Ishikawa (cell line): Measurements from ENCODE around the gene CATSPERZ.

Experiments used
- CREB1 ChIP-seq: IDR thresholded peaks from 2 replicates; pipeline ENCODE4 v1.6.1; 2012; ENCODE audit warnings: low read depth
- EGR1 ChIP-seq: IDR thresholded peaks from 2 replicates; pipeline ENCODE4 v1.6.1; 2012
- EP300 ChIP-seq: IDR thresholded peaks from 2 replicates; pipeline ENCODE4 v1.6.1; 2012; ENCODE audit warnings: borderline replicate concordance
- FOXM1 ChIP-seq: IDR thresholded peaks from 2 replicates; pipeline ENCODE4 v1.6.1; 2012; ENCODE audit warnings: low read depth, borderline replicate concordance
- MAX ChIP-seq: IDR thresholded peaks from 2 replicates; pipeline ENCODE4 v1.6.1; 2012
- NFIC ChIP-seq: IDR thresholded peaks from 2 replicates; pipeline ENCODE4 v1.6.1; 2012
- RAD21 ChIP-seq: IDR thresholded peaks from 2 replicates; pipeline ENCODE4 v1.6.1; 2012; ENCODE audit warnings: low read depth
- REST ChIP-seq: IDR thresholded peaks from 2 replicates; pipeline ENCODE4 v1.6.1; 2012; ENCODE audit warnings: low read depth, mild to moderate bottlenecking
- TAF1 ChIP-seq: IDR thresholded peaks from 2 replicates; pipeline ENCODE4 v1.6.1; 2012; ENCODE audit warnings: low read depth, mild to moderate bottlenecking
- TCF12 ChIP-seq: IDR thresholded peaks from 2 replicates; pipeline ENCODE4 v1.6.1; 2012; ENCODE audit warnings: low read depth
- TEAD4 ChIP-seq: IDR thresholded peaks from 2 replicates; pipeline ENCODE4 v1.6.1; 2012
- USF1 ChIP-seq: IDR thresholded peaks from 2 replicates; pipeline ENCODE4 v1.6.1; 2012
- YY1 ChIP-seq: IDR thresholded peaks from 2 replicates; pipeline ENCODE4 v1.6.1; 2012; ENCODE audit warnings: low read depth
- ZBTB7A ChIP-seq: IDR thresholded peaks from 2 replicates; pipeline ENCODE4 v1.6.1; 2012; ENCODE audit warnings: low read depth

The CATSPERZ gene

GRCh38 chr11:64281957-64282770 lies 18.0 kb upstream of the CATSPERZ start:
- no peak for TF ChIP-seq RAD21
- TF ChIP-seq FOXM1 = no peak
- TF ChIP-seq YY1 = no peak

GRCh38 chr11:64283092-64283491 lies 17.1 kb upstream of the CATSPERZ start:
- no peak for TF ChIP-seq RAD21
- no peak for TF ChIP-seq NFIC
- no peak for TF ChIP-seq MAX
- TF ChIP-seq YY1 = no peak

GRCh38 chr11:64284048-64284961 lies 15.9 kb upstream of the CATSPERZ start, which contains the start of gene BAD:
TSS of gene BAD (minus strand) at chr11:64284665. CDS start at chr11:64284368, 297 bp downstream.
- peak; percentile 26; the same call in 1 of the 2 replicates for TF ChIP-seq MAX
- TF ChIP-seq YY1 = no peak
- peak; percentile 82 for TF ChIP-seq CREB1
- TF ChIP-seq ZBTB7A = peak; percentile 11
- peak; percentile 52; the same call in 1 of the 2 replicates for TF ChIP-seq TAF1

GRCh38 chr11:64284962-64285884 lies 14.9 kb upstream of the CATSPERZ start, which contains the start of gene GPR137:
TSS of gene GPR137 (plus strand) at chr11:64285848. CDS start at chr11:64286525, 677 bp downstream.
- TF ChIP-seq MAX (peak; percentile 16; the same call in 1 of the 2 replicates), EGR1 (peak; percentile 61; the same call in 1 of the 2 replicates), TEAD4 (no peak), YY1 (peak; percentile 93)

GRCh38 chr11:64285885-64286800 lies 14.0 kb upstream of the CATSPERZ start:
- TF ChIP-seq TAF1 (no peak), ZBTB7A (peak; percentile 39; the same call in 1 of the 2 replicates), REST (no peak), EP300 (no peak), USF1 (no peak), TCF12 (peak; percentile 8; the same call in 1 of the 2 replicates), EGR1 (no peak)

GRCh38 chr11:64286801-64287159 lies 13.4 kb upstream of the CATSPERZ start:
- TF ChIP-seq RAD21 (no peak), USF1 (no peak), NFIC (no peak), TCF12 (no peak), YY1 (no peak), CREB1 (no peak), REST (no peak), ZBTB7A (no peak), EGR1 (no peak)
